Measurements from ENCODE around the gene IL25. TPM values are rescaled to one million over a fixed set of nuclear protein-coding genes. Genes with fewer than 3 reads are reported as not detected.

The IL25 gene
- total and polyA plus RNA-seq, 2 of the 4 experiments (the other 2 are of a cell fraction): not detected

DNA sequence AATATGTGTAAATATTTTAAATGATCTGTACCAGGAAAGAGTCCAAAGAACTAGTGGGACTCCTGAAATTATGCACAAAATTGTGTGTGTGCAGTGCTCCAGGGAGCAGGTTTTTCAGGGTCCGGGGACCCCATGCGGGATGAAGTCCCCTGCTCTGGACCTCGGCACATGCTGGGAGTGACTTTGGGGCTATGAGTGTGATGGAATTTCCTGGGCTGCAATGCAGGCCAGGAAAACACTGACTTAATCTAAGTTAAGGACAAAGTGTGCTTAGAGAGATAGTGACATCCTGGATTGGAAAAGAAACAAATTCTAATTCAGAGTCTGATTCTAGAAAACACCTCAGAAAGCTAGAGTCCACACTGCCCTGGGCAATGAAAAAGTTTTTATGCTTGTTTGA is 41.6 kb downstream of the IL25 start:
- intact Hi-C loops (cut with micrococcal nuclease) (no loop called here), in situ Hi-C loops (cut with MboI; ENCODE audit: low sequenced_read_pairs) (no loop called here), dilution Hi-C loops (cut with HindIII; ENCODE audit: low sequenced_read_pairs, unreplicated experiment) (no loop called here)
- no peak overlapping the region for H3K4me3 ChIP-seq (ENCODE audit: insufficient read depth, low read depth, low read length)
- no peak overlapping the region for H3K56ac ChIP-seq (ENCODE audit: extremely low read depth, insufficient read depth, low read length)
- H2BK20ac ChIP-seq (ENCODE audit: low read depth, low read length): no peak overlapping the region
- 47% methylated on average over 2 of the region's 3 CpGs; no CpG with 5 or more reads in 1 of the 2 experiments for WGBS, 2 experiments (ENCODE audit: extremely low coverage in 2 of 2, insufficient read length in 1 of 2)
- H2AFZ ChIP-seq (replicated peaks; ENCODE audit: low read length, poor library complexity): no peak overlapping the region
- H3K14ac ChIP-seq (replicated peaks; ENCODE audit: low read depth, low read length): no peak overlapping the region
- no peak for DNase-seq
- ChIA-PET CTCF (no interaction called here), POLR2A (ENCODE audit: unreplicated experiment) (no interaction called here)
- no peak overlapping the region for H3K27ac ChIP-seq (ENCODE audit: insufficient read depth, low read length)
- no peak overlapping the region for H4K5ac ChIP-seq (ENCODE audit: low read depth, low read length)
- H4K91ac ChIP-seq (ENCODE audit: insufficient read depth, low read depth, low read length): no peak overlapping the region
- H2BK15ac ChIP-seq (ENCODE audit: low read depth, low read length): no peak overlapping the region
- no peaks in the 10 kb centered on the region for H3K79me1 ChIP-seq (ENCODE audit: low read depth in 1 of 2, low read length in 2 of 2)
- BruUV-seq (replicated peaks): no TSS peak
- H3K27me3 ChIP-seq (ENCODE audit: control insufficient read depth, insufficient read depth, low read length): peaks cover 29% of the 10 kb centered on the region
- no peak overlapping the region for H2BK5ac ChIP-seq (ENCODE audit: low read depth, low read length, poor library complexity, severe bottlenecking)
- H3K23ac ChIP-seq (ENCODE audit: low read depth, low read length): no peak overlapping the region
- H3K4ac ChIP-seq (ENCODE audit: low read depth, low read length): no peak overlapping the region
- H2BK120ac ChIP-seq (ENCODE audit: low read depth, low read length): no peak overlapping the region
- no peak overlapping the region for H3K18ac ChIP-seq (ENCODE audit: low read depth, low read length)
- H2AK9ac ChIP-seq (replicated peaks; ENCODE audit: low read depth, low read length, poor library complexity): no peak overlapping the region
- no peak overlapping the region for H3K4me2 ChIP-seq (ENCODE audit: low read depth, low read length)
- no peaks in the 10 kb centered on the region for H4K20me1 ChIP-seq (ENCODE audit: insufficient read depth, low read length)
- H3K9me3 ChIP-seq (ENCODE audit: control insufficient read depth, insufficient read depth, low read length): no peaks in the 10 kb centered on the region
- ATAC-seq (ENCODE audit: low read depth): no peak
- TF ChIP-seq CEBPB (IDR thresholded peaks at IDR 0.05; ENCODE audit: low read depth, low read length): no peak
- TF ChIP-seq RCOR1 (IDR thresholded peaks at IDR 0.05; ENCODE audit: insufficient replicate concordance, low read length): no peak
- no peak for TF ChIP-seq USF2 (IDR thresholded peaks at IDR 0.05; ENCODE audit: low read depth, low read length)
- no peak for TF ChIP-seq BHLHE40 (IDR thresholded peaks at IDR 0.05; ENCODE audit: low read depth, low read length)
- no peak for TF ChIP-seq NFE2L2 (IDR thresholded peaks at IDR 0.05; ENCODE audit: low read depth, low read length)
- TF ChIP-seq POLR2A (IDR thresholded peaks at IDR 0.05; ENCODE audit: low read depth, low read length): no peak
- TF ChIP-seq MAZ (IDR thresholded peaks at IDR 0.05; ENCODE audit: borderline replicate concordance, low read depth, low read length): no peak
- TF ChIP-seq ELK1 (IDR thresholded peaks at IDR 0.05; ENCODE audit: borderline replicate concordance, low read depth, low read length): no peak
- no peak for TF ChIP-seq RFX5 (IDR thresholded peaks at IDR 0.05; ENCODE audit: low read depth, low read length)
- no peak overlapping the region for H2AK5ac ChIP-seq (ENCODE audit: low read depth, low read length)
- H3K4me1 ChIP-seq (ENCODE audit: control insufficient read depth, insufficient read depth, low read length): no peaks in the 10 kb centered on the region
- no peaks in the 10 kb centered on the region for H3K36me3 ChIP-seq (ENCODE audit: control insufficient read depth, insufficient read depth, low read length)
- H3K9me1 ChIP-seq (ENCODE audit: insufficient read depth, low read length): no peaks in the 10 kb centered on the region
- no peak overlapping the region for H4K8ac ChIP-seq (ENCODE audit: low read depth in 2 of 2, low read length in 2 of 2)
- no peak overlapping the region for H3K9ac ChIP-seq (ENCODE audit: low read depth, low read length)
